C4-2B (cell line): ENCODE measurements around the gene KCNJ18.

Experiments
- CTCF ChIP-seq: fragments of 450-650 bp; conservative IDR thresholded peaks from 2 replicates; pipeline ENCODE4 v1.5.1; 2017; ENCODE audit warnings: mild to moderate bottlenecking
- ZFX ChIP-seq: fragments of 450-650 bp; IDR thresholded peaks from 2 replicates; pipeline ENCODE4 v1.6.1; 2017

- no peak for TF ChIP-seq CTCF
- TF ChIP-seq ZFX = no peak
These were observed 12.8 kb downstream of the KCNJ18 start for GRCh38 chr17:21705021-21705601.
